Astrocyte (in vitro differentiated cells and primary cell): ENCODE measurements around the gene RALGAPA1. TPM values are rescaled to one million over a fixed set of nuclear protein-coding genes. Genes with fewer than 3 reads are reported as not detected.

Source experiments
- DNase-seq: peaks from one replicate; pipeline ENCODE4 v3.0.0-alpha.2; 2010; ENCODE audit warnings: low read depth
- FAIRE-seq: peaks from 2 replicates; lab custom pipeline; 2011; peaks lifted over from hg19 to GRCh38; lab: Jason Lieb, UNC
- H2AFZ ChIP-seq: 2 replicates; pipeline ENCODE4 v1.6.0; 2012; ENCODE audit warnings: low read depth, low read length, inconsistent platforms
- H3K27ac ChIP-seq: 2 replicates; pipeline ENCODE4 v1.5.1; 2011; ENCODE audit warnings: low read depth, low read length, inconsistent platforms
- H3K27me3 ChIP-seq: 2 replicates; pipeline ENCODE4 v1.6.0; 2011; ENCODE audit warnings: low read length, inconsistent platforms; ENCODE audit not compliant: insufficient read depth
- H3K36me3 ChIP-seq: 2 replicates; pipeline ENCODE4 v1.5.1; 2011; ENCODE audit warnings: low read length, inconsistent platforms; ENCODE audit not compliant: insufficient read depth
- H3K4me1 ChIP-seq: 2 replicates; pipeline ENCODE4 v1.5.1; 2011; ENCODE audit warnings: low read length, inconsistent platforms; ENCODE audit not compliant: insufficient read depth
- H3K4me2 ChIP-seq: 2 replicates; pipeline ENCODE4 v1.6.0; 2012; ENCODE audit warnings: low read length, inconsistent platforms
- H3K4me3 ChIP-seq: 2 replicates; pipeline ENCODE4 v1.5.1; 2011; ENCODE audit warnings: low read depth, mild to moderate bottlenecking, low read length, inconsistent platforms; ENCODE audit not compliant: insufficient read depth
- H3K79me2 ChIP-seq: 2 replicates; pipeline ENCODE4 v1.6.0; 2012; ENCODE audit warnings: mild to moderate bottlenecking, low read length, inconsistent platforms; ENCODE audit not compliant: insufficient read depth
- H3K9ac ChIP-seq: 2 replicates; pipeline ENCODE4 v1.6.0; 2012; ENCODE audit warnings: mild to moderate bottlenecking, low read length, inconsistent platforms
- H3K9me3 ChIP-seq: 2 replicates; pipeline ENCODE4 v1.5.1; 2012; ENCODE audit warnings: low read depth, mild to moderate bottlenecking, low read length, inconsistent platforms; ENCODE audit not compliant: insufficient read depth
- H4K20me1 ChIP-seq: 2 replicates; pipeline ENCODE4 v1.6.0; 2012; ENCODE audit warnings: low read length, inconsistent platforms; ENCODE audit not compliant: insufficient read depth
- H3K27ac Mint-ChIP-seq: one replicate; pipeline ENCODE4 v1.8.0; 2021; ENCODE audit warnings: mild to moderate bottlenecking, mixed read lengths; ENCODE audit not compliant: unreplicated experiment
- H3K27me3 Mint-ChIP-seq: one replicate; pipeline ENCODE4 v1.8.0; 2021; ENCODE audit warnings: low read depth, mixed read lengths; ENCODE audit not compliant: unreplicated experiment
- H3K36me3 Mint-ChIP-seq: one replicate; pipeline ENCODE4 v1.8.0; 2021; ENCODE audit warnings: low read depth, mixed read lengths; ENCODE audit not compliant: unreplicated experiment
- H3K4me1 Mint-ChIP-seq: one replicate; pipeline ENCODE4 v1.8.0; 2021; ENCODE audit warnings: low read depth, mixed read lengths; ENCODE audit not compliant: unreplicated experiment
- H3K4me3 Mint-ChIP-seq: one replicate; pipeline ENCODE4 v1.8.0; 2021; ENCODE audit warnings: mild to moderate bottlenecking, moderate library complexity, mixed read lengths; ENCODE audit not compliant: unreplicated experiment
- H3K9me3 Mint-ChIP-seq: one replicate; pipeline ENCODE4 v1.8.0; 2021; ENCODE audit warnings: mild to moderate bottlenecking, mixed read lengths; ENCODE audit not compliant: unreplicated experiment
- EZH2 ChIP-seq: IDR thresholded peaks from 2 replicates; pipeline ENCODE4 v1.6.1; 2012; ENCODE audit warnings: mild to moderate bottlenecking, low read length, inconsistent platforms; ENCODE audit not compliant: insufficient read depth
- total RNA-seq: library from RNA; stranded (reverse); gene quantifications from 2 replicates; pipeline ENCODE4 v1.2.1, GENCODE V29; 2021
- TF ChIP-seq, protein P1 (sequence below): IDR thresholded peaks from 2 replicates; pipeline ENCODE4 v1.5.1; 2011; ENCODE audit warnings: low read depth, mild to moderate bottlenecking, inconsistent platforms, low read length, moderate library complexity; ENCODE audit not compliant: insufficient read depth

The RALGAPA1 gene
- total RNA-seq, 1 donor from 2014 or later = 24.8 TPM

DNA sequence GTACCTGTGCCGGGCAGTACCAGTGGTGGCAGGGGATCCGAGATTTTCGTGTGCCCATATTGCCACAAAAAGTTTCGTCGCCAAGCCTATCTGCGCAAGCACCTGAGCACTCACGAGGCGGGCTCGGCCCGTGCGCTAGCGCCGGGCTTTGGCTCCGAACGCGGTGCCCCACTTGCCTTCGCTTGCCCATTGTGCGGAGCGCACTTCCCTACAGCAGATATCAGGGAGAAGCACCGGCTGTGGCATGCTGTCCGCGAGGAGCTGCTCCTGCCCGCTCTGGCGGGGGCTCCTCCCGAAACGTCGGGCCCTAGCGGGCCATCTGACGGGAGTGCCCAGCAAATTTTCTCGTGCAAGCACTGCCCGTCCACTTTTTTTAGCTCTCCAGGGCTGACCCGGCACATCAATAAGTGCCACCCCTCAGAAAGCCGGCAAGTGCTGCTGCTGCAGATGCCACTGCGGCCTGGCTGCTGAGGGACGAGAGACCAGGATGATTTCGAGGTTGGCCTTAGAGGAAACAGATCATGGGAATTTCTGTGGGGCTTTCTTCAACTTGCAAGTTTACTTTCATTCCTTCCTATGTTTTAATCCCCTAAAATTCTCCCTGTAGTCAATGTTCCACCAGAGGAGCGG is 273.5 kb downstream of the RALGAPA1 start:
- Histone ChIP-seq H3K9me3 (no peaks in the 10 kb centered on the region), H3K4me2 (peak overlapping the region; percentile 91), H3K9ac (no peak overlapping the region), H3K79me2 (no peaks in the 10 kb centered on the region), H2AFZ (peak overlapping the region; percentile 13), H3K36me3 (no peaks in the 10 kb centered on the region), H3K27me3 (peaks cover 32% of the 10 kb centered on the region), H3K4me1 (peaks cover 18% of the 10 kb centered on the region), H3K4me3 (peak overlapping the region; percentile 51), H3K27ac (no peak overlapping the region), H4K20me1 (no peaks in the 10 kb centered on the region)
- peaks cover 2% of the 10 kb centered on the region for H3K4me1 Mint-ChIP-seq
- no peaks in the 10 kb centered on the region for H3K36me3 Mint-ChIP-seq
- H3K4me3 Mint-ChIP-seq = no peak overlapping the region
- TF ChIP-seq, protein P1, sequence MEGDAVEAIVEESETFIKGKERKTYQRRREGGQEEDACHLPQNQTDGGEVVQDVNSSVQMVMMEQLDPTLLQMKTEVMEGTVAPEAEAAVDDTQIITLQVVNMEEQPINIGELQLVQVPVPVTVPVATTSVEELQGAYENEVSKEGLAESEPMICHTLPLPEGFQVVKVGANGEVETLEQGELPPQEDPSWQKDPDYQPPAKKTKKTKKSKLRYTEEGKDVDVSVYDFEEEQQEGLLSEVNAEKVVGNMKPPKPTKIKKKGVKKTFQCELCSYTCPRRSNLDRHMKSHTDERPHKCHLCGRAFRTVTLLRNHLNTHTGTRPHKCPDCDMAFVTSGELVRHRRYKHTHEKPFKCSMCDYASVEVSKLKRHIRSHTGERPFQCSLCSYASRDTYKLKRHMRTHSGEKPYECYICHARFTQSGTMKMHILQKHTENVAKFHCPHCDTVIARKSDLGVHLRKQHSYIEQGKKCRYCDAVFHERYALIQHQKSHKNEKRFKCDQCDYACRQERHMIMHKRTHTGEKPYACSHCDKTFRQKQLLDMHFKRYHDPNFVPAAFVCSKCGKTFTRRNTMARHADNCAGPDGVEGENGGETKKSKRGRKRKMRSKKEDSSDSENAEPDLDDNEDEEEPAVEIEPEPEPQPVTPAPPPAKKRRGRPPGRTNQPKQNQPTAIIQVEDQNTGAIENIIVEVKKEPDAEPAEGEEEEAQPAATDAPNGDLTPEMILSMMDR = no peak
- no peak for TF ChIP-seq EZH2
- H3K9me3 Mint-ChIP-seq = no peaks in the 10 kb centered on the region
- no peak overlapping the region for H3K27ac Mint-ChIP-seq
- no peak for DNase-seq
- no peak for FAIRE-seq
- H3K27me3 Mint-ChIP-seq = peaks cover 38% of the 10 kb centered on the region

GRCh38 chr14:35534873-35535482 is 274.1 kb downstream of the RALGAPA1 start:
- H3K4me3 Mint-ChIP-seq = peak overlapping the region; percentile 73
- no peaks in the 10 kb centered on the region for H3K36me3 Mint-ChIP-seq
- H3K36me3 ChIP-seq = no peaks in the 10 kb centered on the region
- H3K27me3 Mint-ChIP-seq = peaks cover 43% of the 10 kb centered on the region
- H3K9me3 ChIP-seq = no peaks in the 10 kb centered on the region
- TF ChIP-seq, protein P1 = no peak
- peak; percentile 52 for TF ChIP-seq EZH2
- H3K27me3 ChIP-seq = peaks cover 36% of the 10 kb centered on the region
- no peak overlapping the region for H3K27ac ChIP-seq
- no peaks in the 10 kb centered on the region for H4K20me1 ChIP-seq
- H3K4me2 ChIP-seq = peak overlapping the region; percentile 91
- H3K9ac ChIP-seq = no peak overlapping the region
- peaks cover 2% of the 10 kb centered on the region for H3K4me1 Mint-ChIP-seq
- H3K79me2 ChIP-seq = no peaks in the 10 kb centered on the region
- H3K4me3 ChIP-seq = peak overlapping the region; percentile 51
- DNase-seq (peak; percentile 46), FAIRE-seq (no peak)
- H3K9me3 Mint-ChIP-seq = no peaks in the 10 kb centered on the region
- peaks cover 18% of the 10 kb centered on the region for H3K4me1 ChIP-seq
- H3K27ac Mint-ChIP-seq = no peak overlapping the region
- H2AFZ ChIP-seq = peak overlapping the region; percentile 35
